NCI-H2171 (cell line): ENCODE measurements around the gene CST9.

ENCODE experiments used
- DNase-seq: peaks from one replicate; lab custom pipeline; 2025; lab: John Stamatoyannopoulos, UW

The CST9 gene

GRCh38 chr20:23605867-23606651, at the start of gene CST9:
Gene CST9 (minus strand): TSS chr20:23605917. CDS start chr20:23605864, 53 bp downstream.
- DNase-seq, result no peak

- no peak for DNase-seq
Observed at GRCh38 chr20:23654717-23655116, 49.0 kb upstream of the CST9 start.

GRCh38 chr20:23654000-23654399, 48.3 kb upstream of the CST9 start:
- DNase-seq, result peak; percentile 40

GRCh38 chr20:23653400-23653938, 47.8 kb upstream of the CST9 start:
- DNase-seq, result no peak

- no peak for DNase-seq
Observed at GRCh38 chr20:23652926-23653325, 47.2 kb upstream of the CST9 start.

- DNase-seq, result no peak
Observed at GRCh38 chr20:23652371-23652770, 46.7 kb upstream of the CST9 start.

- no peak for DNase-seq
Observed at GRCh38 chr20:23651117-23651516, 45.4 kb upstream of the CST9 start.

GRCh38 chr20:23649830-23650417, 44.2 kb upstream of the CST9 start:
- DNase-seq, result no peak

GRCh38 chr20:23649242-23649641, 43.5 kb upstream of the CST9 start:
- no peak for DNase-seq

- DNase-seq, result no peak
Observed at GRCh38 chr20:23647346-23647745, 41.6 kb upstream of the CST9 start.

- no peak for DNase-seq
Observed at GRCh38 chr20:23646106-23646873, 40.6 kb upstream of the CST9 start.

GRCh38 chr20:23645575-23645974, 39.9 kb upstream of the CST9 start:
- no peak for DNase-seq

GRCh38 chr20:23644164-23644563, 38.4 kb upstream of the CST9 start:
- no peak for DNase-seq

- DNase-seq, result no peak
Observed at GRCh38 chr20:23643659-23644058, 37.9 kb upstream of the CST9 start.

GRCh38 chr20:23641936-23642751, 36.4 kb upstream of the CST9 start:
- peak; percentile 58 for DNase-seq

GRCh38 chr20:23640671-23641667, 35.3 kb upstream of the CST9 start:
- peak; percentile 8 for DNase-seq

- no peak for DNase-seq
Observed at GRCh38 chr20:23640018-23640601, 34.4 kb upstream of the CST9 start.

GRCh38 chr20:23639490-23639958, 33.8 kb upstream of the CST9 start:
- DNase-seq, result no peak

- no peak for DNase-seq
Observed at GRCh38 chr20:23638309-23638708, 32.6 kb upstream of the CST9 start.
